ENCODE data around the gene BAG3. TPM values are rescaled to one million over a fixed set of nuclear protein-coding genes. Genes with fewer than 3 reads are reported as not detected.
"Not testable (repeated sequence)": the region's sequence is repeated elsewhere in the genome, so short reads cannot be mapped to it uniquely, and the experiment has no call there.

The BAG3 gene
- total RNA-seq: 3.8 and 5.2 TPM in 2 replicates

DNA sequence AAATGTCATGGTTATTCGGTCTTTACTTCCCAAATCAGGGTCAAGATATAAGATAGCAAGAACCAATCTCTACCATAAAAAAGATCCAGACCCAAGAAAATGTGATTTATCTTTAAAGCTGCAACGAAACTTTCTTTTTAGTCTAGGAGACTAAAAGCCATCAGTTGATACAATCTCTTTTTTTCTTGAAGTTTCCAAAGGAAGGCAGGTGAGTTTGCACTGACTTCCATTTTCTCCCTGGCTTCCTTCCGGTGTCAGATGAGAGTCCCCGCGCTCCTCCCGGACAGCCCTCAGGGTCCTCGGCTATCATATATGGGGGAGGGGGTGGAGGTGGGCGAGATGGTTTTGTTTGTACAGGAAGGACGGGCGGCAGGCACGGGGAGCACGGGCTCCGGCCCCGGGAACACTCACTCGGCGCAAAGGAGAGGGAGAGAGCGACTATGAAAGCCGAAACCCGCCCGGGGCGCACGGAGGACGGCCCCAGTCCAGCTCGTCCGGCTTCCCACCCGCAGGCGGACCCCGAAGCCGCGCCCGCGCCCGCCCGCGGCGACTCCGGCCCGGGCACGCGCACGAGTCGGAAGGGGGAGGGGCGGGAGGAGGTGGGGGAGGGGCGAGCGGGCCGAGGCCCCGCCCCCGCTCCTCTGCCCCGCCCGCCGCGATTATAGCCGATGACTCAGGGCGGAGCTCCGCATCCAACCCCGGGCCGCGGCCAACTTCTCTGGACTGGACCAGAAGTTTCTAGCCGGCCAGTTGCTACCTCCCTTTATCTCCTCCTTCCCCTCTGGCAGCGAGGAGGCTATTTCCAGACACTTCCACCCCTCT is at the start of gene BAG3:
BAG3 (plus strand) TSS at position 689 of the 822 bp plus-strand sequence. CDS start 296 bp downstream, outside the sequence.
- DNase-seq (ENCODE audit: low read depth in 2 of 2): peak; percentile 89 to 93

DNA sequence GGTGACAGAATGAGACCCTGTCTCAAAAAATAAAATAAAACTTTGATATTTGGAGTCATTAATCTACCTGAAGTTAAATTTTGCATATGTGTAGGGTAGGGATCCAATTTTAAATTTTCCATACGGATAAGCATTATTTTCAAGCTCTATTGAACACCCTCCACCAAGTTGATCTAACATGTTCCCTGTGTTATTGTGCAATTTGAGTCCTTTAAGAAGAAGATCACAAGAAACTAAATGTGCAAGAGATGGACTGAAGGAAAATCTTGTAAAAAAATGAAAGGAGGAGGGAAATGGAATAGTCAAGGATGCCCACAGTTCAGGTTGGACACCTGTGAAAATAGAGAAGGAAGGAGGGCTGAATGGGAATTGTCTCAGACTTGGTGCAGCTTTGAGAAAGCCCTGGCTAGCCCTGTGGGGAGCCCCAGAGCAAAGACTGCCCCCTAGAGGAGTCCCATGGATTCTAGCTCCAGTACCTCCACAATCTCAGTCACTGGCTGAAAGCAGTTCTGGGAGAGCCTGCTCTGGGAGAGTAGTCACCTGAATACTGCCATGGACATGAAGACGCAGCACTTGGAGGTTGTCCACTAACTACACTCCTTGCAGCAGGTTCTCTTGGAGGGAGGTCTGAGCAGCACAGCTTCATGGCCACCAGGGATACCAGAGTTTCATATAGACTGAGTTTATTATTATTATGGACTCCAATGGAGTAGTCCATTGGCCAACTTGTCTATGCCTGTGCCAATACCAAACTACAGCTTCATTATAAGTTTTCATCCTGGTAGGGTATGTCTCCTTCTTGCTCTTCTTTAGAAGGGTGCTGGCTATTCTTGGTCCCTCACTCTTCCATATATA is 48.7 kb upstream of the BAG3 start:
- DNase-seq (ENCODE audit: low read depth in 2 of 2): peak; percentile 34 to 51

GRCh38 chr10:119604468-119604867 is 46.7 kb upstream of the BAG3 start:
- no peak for DNase-seq (ENCODE audit: low read depth in 2 of 2)

DNA sequence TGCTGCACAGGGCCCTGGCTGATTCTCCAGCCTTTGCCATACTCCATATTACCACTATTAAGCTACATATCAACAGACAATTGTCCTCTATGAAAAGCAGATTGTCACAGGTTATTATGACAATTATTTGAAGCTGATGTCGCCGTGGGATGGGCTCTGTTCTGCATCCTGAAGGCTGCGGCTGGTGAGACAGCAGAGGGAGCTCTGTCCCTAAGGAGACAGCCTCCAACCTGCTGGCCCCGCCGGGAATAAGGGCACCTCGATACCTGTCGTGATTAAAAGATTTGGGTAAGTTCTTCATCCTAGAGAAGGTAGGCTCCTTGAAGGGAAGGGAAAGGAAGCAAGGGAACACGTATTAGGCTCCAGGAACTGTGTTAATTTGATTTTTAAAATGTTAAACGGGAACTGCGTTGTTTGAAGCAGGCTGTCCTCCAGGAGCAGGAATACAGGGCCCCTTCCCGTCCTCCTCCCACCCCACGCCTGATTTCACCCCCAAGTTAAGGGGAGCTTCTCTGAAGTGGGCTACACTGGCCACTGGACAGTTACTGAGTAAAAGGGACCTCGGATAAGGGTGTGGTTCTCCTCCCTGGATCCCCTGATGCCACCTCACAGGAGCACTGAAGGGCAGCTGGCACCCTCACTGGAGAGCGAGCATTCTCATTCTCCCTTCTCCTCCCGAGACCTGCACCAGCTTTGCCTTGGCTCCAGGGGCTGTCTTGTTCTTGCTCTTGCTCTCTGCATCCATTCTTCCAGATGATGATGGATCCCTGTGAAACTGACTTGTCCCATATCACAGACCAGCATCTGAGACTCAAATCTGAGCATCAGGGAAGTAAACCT is 42.6 kb upstream of the BAG3 start:
- DNase-seq (ENCODE audit: low read depth in 2 of 2): peak; percentile 60 to 64

GRCh38 chr10:119609516-119609915 is 41.7 kb upstream of the BAG3 start:
- DNase-seq (ENCODE audit: low read depth in 2 of 2): no peak

- DNase-seq (ENCODE audit: low read depth in 2 of 2): no peak
Observed at GRCh38 chr10:119611433-119611832, 39.7 kb upstream of the BAG3 start.

DNA sequence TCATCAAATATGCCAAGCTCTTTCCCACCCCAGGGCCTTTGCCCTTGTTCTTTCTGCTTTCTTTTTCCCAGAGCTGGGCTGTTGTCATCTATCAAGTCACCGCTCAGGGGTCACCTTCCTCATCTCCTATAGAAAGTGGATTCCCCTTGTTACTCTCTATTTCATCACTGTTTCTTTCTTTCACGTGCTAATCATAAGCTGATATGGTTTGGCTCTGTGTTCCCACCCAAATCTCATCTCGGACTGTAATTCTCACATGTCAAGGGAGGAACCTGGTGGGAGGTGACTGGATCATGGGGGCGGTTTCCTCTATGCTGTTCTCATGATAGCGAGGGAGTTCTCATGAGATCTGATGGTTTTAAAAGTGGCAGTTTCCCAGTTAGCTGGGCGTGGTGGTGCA is 37.4 kb upstream of the BAG3 start:
- DNase-seq (ENCODE audit: low read depth in 2 of 2): no peak

DNA sequence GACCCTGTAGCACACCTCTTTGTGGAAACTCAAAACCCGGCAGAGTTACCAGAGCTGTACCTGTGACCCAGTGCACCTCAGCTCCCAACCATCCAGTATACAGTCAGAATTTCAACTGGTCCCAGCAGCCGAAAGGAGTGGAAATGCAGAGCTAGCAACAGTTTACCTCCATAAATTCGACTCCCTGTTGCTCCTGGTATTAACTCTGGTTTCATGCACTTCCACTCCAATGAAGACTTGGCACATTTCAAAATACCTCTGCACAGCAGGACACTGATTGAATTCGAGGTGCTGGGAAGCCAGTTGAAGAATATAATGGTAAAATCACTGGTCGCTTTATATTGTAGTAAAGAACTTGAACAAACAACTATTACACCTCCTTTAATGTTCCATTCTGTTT is 36.5 kb upstream of the BAG3 start:
- DNase-seq (ENCODE audit: low read depth in 2 of 2): no peak

DNA sequence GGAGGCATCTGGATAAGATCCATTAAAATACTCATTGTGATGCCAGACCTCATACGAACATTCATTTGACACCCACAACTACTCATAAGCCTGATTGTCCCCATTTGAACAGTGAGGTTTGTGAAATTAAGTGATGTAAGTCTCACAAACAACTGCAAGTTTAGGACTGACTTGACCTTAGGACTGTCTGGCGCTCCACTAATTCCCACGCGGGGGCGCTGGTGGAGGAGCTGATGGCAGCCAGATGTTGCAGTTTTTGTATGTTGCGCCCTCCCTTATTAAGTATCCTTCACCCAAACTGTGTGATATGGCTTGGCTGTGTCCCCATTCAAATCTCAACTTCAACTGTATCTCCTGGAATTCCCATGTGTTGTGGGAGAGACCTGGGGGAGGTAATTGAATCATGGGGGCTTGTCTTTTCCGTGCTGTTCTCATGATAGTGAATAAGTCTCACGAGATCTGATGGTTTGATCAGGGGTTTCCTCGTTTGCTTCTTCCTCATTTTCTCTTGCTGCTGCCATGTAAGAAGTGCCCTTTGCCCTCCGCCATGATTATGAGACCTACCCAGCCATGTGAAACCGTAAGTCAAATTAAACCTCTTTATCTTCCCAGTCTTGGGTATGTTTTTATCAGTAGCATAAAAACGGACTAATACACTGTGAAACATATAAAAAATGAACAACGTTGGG is 34.2 kb upstream of the BAG3 start:
- DNase-seq (ENCODE audit: low read depth in 2 of 2): peak in 1 of 2 donors; percentile 16

- DNase-seq (ENCODE audit: low read depth in 2 of 2): peak; percentile 87 to 92
Observed at GRCh38 chr10:119619215-119619614, 32.0 kb upstream of the BAG3 start.

DNA sequence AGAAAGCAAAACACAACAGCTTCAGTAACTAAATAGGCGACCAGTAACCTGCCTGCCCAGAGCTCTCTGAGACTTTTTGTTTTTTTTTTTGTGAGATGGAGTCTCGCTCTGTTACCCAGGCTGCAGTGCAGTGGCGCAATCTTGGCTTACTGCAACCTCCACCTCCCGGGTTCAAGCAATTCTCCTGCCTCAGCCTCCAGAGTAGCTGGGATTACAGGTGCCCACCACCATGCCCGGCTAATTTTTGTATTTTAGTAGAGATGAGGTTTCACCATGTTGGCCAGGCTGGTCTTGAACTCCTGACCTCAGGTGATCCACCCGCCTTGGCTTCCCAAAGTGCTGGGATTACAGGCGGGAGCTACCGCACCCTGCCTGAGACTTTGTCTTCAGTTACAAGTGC is 31.4 kb upstream of the BAG3 start:
- not testable (repeated sequence) for DNase-seq (ENCODE audit: low read depth in 2 of 2)

DNA sequence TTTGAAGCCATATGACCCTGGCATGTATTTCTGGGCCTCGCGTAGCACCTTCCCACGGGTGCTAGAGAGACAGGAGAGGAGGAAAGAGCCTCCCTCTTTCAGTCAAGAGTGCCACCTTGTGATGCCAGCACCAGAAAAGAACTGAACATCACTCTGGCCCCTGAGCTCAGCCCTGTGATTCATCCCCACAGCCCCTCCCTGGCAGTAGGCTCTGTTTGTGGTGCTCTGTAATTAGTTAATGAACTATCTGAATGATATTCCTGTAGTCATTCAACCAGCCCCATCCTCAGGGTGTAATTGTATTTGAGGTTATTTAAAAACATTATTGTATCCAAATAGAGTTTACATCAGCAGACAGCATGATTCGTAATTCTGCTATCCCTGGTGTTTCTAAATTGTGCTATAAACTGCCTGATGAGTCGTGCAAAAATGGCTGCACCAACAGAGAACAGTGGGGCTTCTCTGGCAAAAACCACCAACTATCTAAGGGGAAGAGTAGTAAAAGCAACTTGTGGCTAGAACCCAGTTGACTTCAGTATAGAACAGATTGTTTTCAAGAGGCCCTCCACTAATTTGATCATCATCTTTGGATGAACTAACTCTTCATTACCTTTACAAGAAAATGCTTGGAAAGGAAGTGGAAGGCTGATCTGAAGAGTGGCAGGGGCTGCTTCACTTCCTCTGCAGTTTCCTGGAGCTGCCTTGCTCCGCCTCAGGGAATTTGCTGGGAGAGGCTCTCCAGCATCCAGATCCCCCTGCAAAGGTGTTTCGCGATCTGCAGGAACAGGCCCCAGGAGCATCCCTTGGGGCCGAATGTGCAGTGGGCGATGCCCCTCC is 30.7 kb upstream of the BAG3 start:
- DNase-seq (ENCODE audit: low read depth in 2 of 2): peak in 1 of 2 donors; percentile 11

GRCh38 chr10:119621078-119621384 is 30.1 kb upstream of the BAG3 start:
- DNase-seq (ENCODE audit: low read depth in 2 of 2): no peak

DNA sequence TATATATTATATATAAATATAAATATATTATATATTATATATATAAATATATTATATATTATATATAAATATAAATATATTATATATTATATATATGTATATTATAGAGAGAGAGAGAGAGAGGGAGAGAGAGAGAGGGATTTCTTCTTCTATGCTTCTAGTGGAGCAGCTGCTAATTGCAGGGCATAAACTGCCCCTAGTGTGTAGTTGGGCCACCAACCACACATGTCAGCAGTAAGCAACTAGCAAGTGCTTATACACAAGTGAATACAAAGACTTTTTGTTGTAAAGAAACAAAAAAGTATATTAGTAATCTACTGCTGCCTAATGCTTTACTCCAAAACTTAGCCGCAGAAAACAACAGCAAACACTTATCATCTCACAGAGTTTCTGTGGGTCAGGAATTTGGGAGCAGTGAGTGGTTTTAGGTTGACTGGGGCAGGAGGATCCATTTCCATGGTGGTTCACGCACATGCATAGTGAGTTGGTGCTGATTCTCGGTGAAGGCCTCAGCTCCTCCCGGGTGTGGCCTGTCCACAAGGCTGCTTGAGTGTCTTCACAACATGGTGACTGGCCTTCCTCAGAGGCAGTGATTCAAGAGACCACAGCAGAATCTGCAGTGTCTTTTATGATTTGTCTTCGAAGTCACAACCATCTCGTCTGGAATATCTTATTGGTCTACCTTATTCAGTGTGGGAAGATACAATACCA is 25.5 kb upstream of the BAG3 start:
- DNase-seq (ENCODE audit: low read depth in 2 of 2): no peak

GRCh38 chr10:119630300-119630699 is 20.9 kb upstream of the BAG3 start:
- DNase-seq (ENCODE audit: low read depth in 2 of 2): no peak

- no peak for DNase-seq (ENCODE audit: low read depth in 2 of 2)
Observed at GRCh38 chr10:119633538-119634218, 17.5 kb upstream of the BAG3 start.

GRCh38 chr10:119634219-119634544 is 17.0 kb upstream of the BAG3 start:
- no peak for DNase-seq (ENCODE audit: low read depth in 2 of 2)

DNA sequence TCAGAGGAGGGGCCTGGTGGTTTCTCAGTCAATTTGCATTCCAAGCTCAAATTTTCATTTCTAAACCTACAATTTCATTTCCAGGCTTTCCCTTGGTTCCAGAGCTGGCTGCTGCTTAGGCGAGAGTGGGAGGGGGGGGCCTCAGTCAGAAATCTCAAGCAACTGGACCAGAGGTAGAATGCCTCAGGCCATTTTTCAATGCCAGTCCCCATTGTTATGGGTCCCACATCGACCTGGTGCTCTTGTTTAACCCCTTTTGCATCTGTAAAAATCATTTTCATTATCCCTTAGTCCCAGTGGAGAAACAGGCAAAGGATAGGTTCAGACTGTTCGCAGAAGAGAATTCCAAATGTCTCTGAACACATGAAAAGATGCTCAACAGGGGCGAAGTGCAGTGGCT is 13.5 kb upstream of the BAG3 start:
- DNase-seq (ENCODE audit: low read depth in 2 of 2): no peak

GRCh38 chr10:119638982-119639381 is 12.2 kb upstream of the BAG3 start:
- DNase-seq (ENCODE audit: low read depth in 2 of 2): no peak

Data from lung microvascular endothelial cell (primary cell).